K562 (cell line): ENCODE measurements around the gene ZKSCAN3. TPM values are rescaled to one million over a fixed set of nuclear protein-coding genes. Genes with fewer than 3 reads are reported as not detected.
A peak's percentile ranks its signal among the peaks of the same experiment; 100 is the strongest.

Experiments
- ATAC-seq: fragments of 200-7000 bp; cut with Tn5 transposase; 3 replicates; pipeline ENCODE4 v1.9.1; 2020; ENCODE audit warnings: moderate library complexity
- Bru-seq: library from RNA; stranded (reverse); fragments of 400-500 nt; gene quantifications from one replicate; lab custom pipeline; 2021; lab: Mats Ljungman, UMichigan
- BruChase-seq, 2 experiments: library from RNA; stranded (reverse); fragments of 400-500 nt; gene quantifications; one replicate each; lab custom pipeline; 2021; lab: Mats Ljungman, UMichigan
- BruUV-seq: library from RNA; stranded (reverse); fragments of 400-500 nt; replicated peaks from 2 replicates; lab custom pipeline; 2021; lab: Mats Ljungman, UMichigan
- CTCF ChIA-PET: fragments of 300-600 bp; formaldehyde crosslinking; extraction: SDS; loops from one replicate; lab custom pipeline; 2021; ENCODE audit warnings: low intra/inter-chr PET ratio; lab: Yijun Ruan, JAX
- POLR2A ChIA-PET: fragments of 300-600, 350-650 bp; sonication (Branson Sonifier 250); formaldehyde crosslinking; extraction: SDS; loops from one replicate; lab custom pipeline; 2021; ENCODE audit warnings: antibody characterized with exemption, inconsistent platforms; lab: Yijun Ruan, JAX
- DNase-seq, 4 experiments: peaks; one replicate each; pipeline versions ENCODE4 v3.0.0 to v3.0.0-alpha.2; 2011 to 2018; ENCODE audit warnings: low spot score in 3 of 4, mixed read lengths in 3 of 4; ENCODE audit errors: extremely low read depth in 1 of 4
- FAIRE-seq: peaks from 2 replicates; lab custom pipeline; 2011; peaks lifted over from hg19 to GRCh38; lab: Jason Lieb, UNC
- H2AFZ ChIP-seq: 2 replicates; pipeline ENCODE4 v1.6.0; 2011; ENCODE audit warnings: low read depth, low read length, control low read depth, inconsistent platforms
- H3K27ac ChIP-seq: fragments of 200-600 bp; 3 replicates; pipeline ENCODE4 v1.8.0; 2011; ENCODE audit warnings: low read depth, mild to moderate bottlenecking, control low read depth, inconsistent platforms, low read length, moderate library complexity, mixed read lengths; ENCODE audit errors: extremely low read depth
- H3K27me3 ChIP-seq, 2 experiments: fragments of 300-600 bp in 1 of 2; 2 replicates in 1 of 2; 3 replicates in 1 of 2; pipeline versions ENCODE4 v1.6.0 to v1.8.0; 2011; ENCODE audit warnings: inconsistent platforms in 2 of 2, low read length in 2 of 2, mild to moderate bottlenecking in 1 of 2, mixed read lengths in 1 of 2, moderate library complexity in 1 of 2; ENCODE audit not compliant: control insufficient read depth in 2 of 2, insufficient read depth in 2 of 2
- H3K36me3 ChIP-seq: fragments of 300-600 bp; 3 replicates; pipeline ENCODE4 v1.8.0; 2011; ENCODE audit warnings: mild to moderate bottlenecking, low read length, inconsistent platforms; ENCODE audit not compliant: control insufficient read depth, insufficient read depth
- H3K4me1 ChIP-seq, 2 experiments: fragments of 200-600 bp in 1 of 2; replicated peaks in 1 of 2; 2 replicates in 1 of 2; 3 replicates in 1 of 2; pipeline versions ENCODE4 v1.5.1 to v1.8.0; 2011; ENCODE audit warnings: inconsistent platforms in 2 of 2, low read length in 2 of 2, mild to moderate bottlenecking in 1 of 2, mixed read lengths in 1 of 2, moderate library complexity in 1 of 2; ENCODE audit not compliant: control insufficient read depth in 2 of 2, insufficient read depth in 2 of 2
- H3K4me2 ChIP-seq: 2 replicates; pipeline ENCODE4 v1.6.1; 2011; ENCODE audit warnings: low read length, control low read depth, inconsistent platforms, mixed read lengths; ENCODE audit not compliant: insufficient read depth
- H3K4me3 ChIP-seq: fragments of 200-600 bp; sonication (generic), shearing (Covaris generic); 2 replicates; pipeline ENCODE4 v1.5.1; 2016; ENCODE audit warnings: control low read depth, inconsistent platforms
- H3K79me2 ChIP-seq: fragments of 200-600 bp; 3 replicates; pipeline ENCODE4 v1.8.0; 2011; ENCODE audit warnings: low read length, inconsistent platforms; ENCODE audit not compliant: control insufficient read depth, insufficient read depth
- H3K9ac ChIP-seq, 2 experiments: 2 replicates each; pipeline versions ENCODE4 v1.6.0 to v1.6.1; 2011; ENCODE audit warnings: low read depth in 2 of 2, low read length in 2 of 2, control low read depth in 1 of 2, inconsistent platforms in 1 of 2, mild to moderate bottlenecking in 1 of 2, mixed read lengths in 1 of 2; ENCODE audit not compliant: insufficient read depth in 1 of 2
- H3K9me1 ChIP-seq: one replicate; pipeline ENCODE4 v1.6.0; 2011; ENCODE audit warnings: inconsistent platforms, mild to moderate bottlenecking, low read length, moderate library complexity; ENCODE audit not compliant: control insufficient read depth, insufficient read depth
- H3K9me3 ChIP-seq: replicated peaks from 2 replicates; pipeline ENCODE4 v1.5.1; 2011; ENCODE audit warnings: low read depth, low read length, inconsistent platforms; ENCODE audit not compliant: control insufficient read depth, insufficient read depth
- H4K20me1 ChIP-seq: replicated peaks from 2 replicates; pipeline ENCODE4 v1.6.1; 2011; ENCODE audit warnings: low read length, inconsistent platforms, mixed read lengths; ENCODE audit not compliant: control insufficient read depth, insufficient read depth
- ADNP ChIP-seq: fragments of 200-800 bp; sonication (Bioruptor generic); IDR thresholded peaks from 2 replicates; pipeline ENCODE4 v1.6.1; 2016; ENCODE audit warnings: missing genetic modification characterization, missing compliant biosample characterization
- ERF ChIP-seq: fragments of 450-650 bp; formaldehyde crosslinking; IDR thresholded peaks from 2 replicates; pipeline ENCODE4 v1.4.0; 2020; ENCODE audit warnings: mild to moderate bottlenecking, mixed read lengths
- WGBS: fragments of 100-300 bp; shearing (Covaris generic); methylation state at CpG from one replicate; pipeline ENCODE4 v1.1.6; 2016; ENCODE audit warnings: low coverage, mixed read lengths; ENCODE audit not compliant: insufficient coverage; ENCODE audit errors: missing lambda C conversion rate; 5-methylcytosine and 5-hydroxymethylcytosine counted together
- in situ Hi-C: fragments of 300-500 bp; cut with MboI; formaldehyde crosslinking; loops from 4 replicates; pipeline ENCODE4 v1.15.0; 2018; ENCODE audit warnings: inconsistent platforms, mixed read lengths
- intact Hi-C: fragments of 100-400 bp; cut with micrococcal nuclease; formaldehyde crosslinking; loops from 2 replicates; pipeline ENCODE4 v1.14.2; 2022
- long read RNA-seq, 3 experiments: library from polyadenylated mRNA in 2 of 3; library from RNA in 1 of 3; unstranded in 2 of 3; stranded (forward) in 1 of 3; transcript quantifications; one replicate each; pipeline ENCODE4 v2.0.0, GENCODE V29; 2019 to 2022
- polyA minus RNA-seq, 3 experiments: library from RNA; depleted of rRNA, polyadenylated mRNA; stranded (reverse); fragments of >200 nt; gene quantifications; 2 replicates each; pipeline ENCODE4 v1.2.3, GENCODE V29; 2011
- polyA plus RNA-seq, 8 experiments: library from polyadenylated mRNA; depleted of rRNA in 4 of 8; stranded (reverse) in 5 of 8; unstranded in 3 of 8; fragments of >200 nt; fragmentation: Nextera tagmentation in 2 of 8; fragmentation: Illumina TruSeq in 1 of 8; extraction: Ambion mirVana in 2 of 8; extraction: Trizol in 1 of 8; gene quantifications; 2 replicates each; pipeline versions ENCODE4 v1.2.1 to v1.2.3, GENCODE V29; 2011 to 2014; ENCODE audit warnings: inconsistent platforms in 1 of 8, missing spikeins in 1 of 8
- total RNA-seq, 7 experiments: library from RNA; depleted of rRNA in 6 of 7; stranded (reverse); fragments of >200 nt in 6 of 7; fragmentation: Illumina TruSeq in 2 of 7; extraction: Trizol in 2 of 7; gene quantifications; 2 replicates each; pipeline versions ENCODE4 v1.2.1 to v1.2.3, GENCODE V29; 2011 to 2021; ENCODE audit warnings: low replicate concordance in 1 of 7
- TF ChIP-seq, protein P1 (sequence below), 2 experiments: fragments of 450-650 bp; IDR thresholded peaks; 2 replicates each; pipeline ENCODE4 v1.6.1; 2016; ENCODE audit warnings: mild to moderate bottlenecking in 2 of 2, borderline replicate concordance in 1 of 2, low read depth in 1 of 2, moderate library complexity in 1 of 2

ZKSCAN3 gene
- total RNA-seq (2011; cell fraction: chromatin; rRNA removed; ENCODE audit: low replicate concordance): 18.5 and 26.6 TPM in 2 replicates
- total RNA-seq (2011; cell fraction: nucleolus; rRNA removed): 8.7 and 9.0 TPM in 2 replicates
- 14.7 and 21.2 TPM in 2 replicates for total RNA-seq (2011; cell fraction: nucleoplasm; rRNA removed)
- 5.5 and 9.1 TPM in 2 replicates for total RNA-seq (2014; rRNA removed)
- 12.4 and 12.8 TPM in 2 replicates for total RNA-seq (2014; rRNA removed; fragmentation: Illumina TruSeq; extraction: Trizol)
- total RNA-seq (2015; rRNA removed; fragmentation: Illumina TruSeq; extraction: Trizol): 12.2 and 12.4 TPM in 2 replicates
- total RNA-seq (2021): 10.2 and 11.1 TPM in 2 replicates
- polyA plus RNA-seq (2011; rRNA removed): 11.4 and 12.2 TPM in 2 replicates
- polyA plus RNA-seq (2011; cell fraction: cytosol; rRNA removed): 4.1 and 7.4 TPM in 2 replicates
- 13.7 and 16.5 TPM in 2 replicates for polyA plus RNA-seq (2011; cell fraction: nucleus; rRNA removed)
- 6.5 and 6.8 TPM in 2 replicates for polyA plus RNA-seq (2012)
- 9.0 and 10.4 TPM in 2 replicates for polyA plus RNA-seq (2014; fragmentation: Illumina TruSeq; extraction: Trizol)
- polyA plus RNA-seq (2014; fragmentation: Nextera tagmentation; extraction: Ambion mirVana): 1 to 10 TPM; 3.0 to 4.3 TPM
- polyA plus RNA-seq (2014; rRNA removed): 6.9 and 8.0 TPM in 2 replicates
- polyA minus RNA-seq (2011; rRNA and poly(A)+ RNA removed): 7.9 and 12.8 TPM in 2 replicates
- 4.5 and 6.7 TPM in 2 replicates for polyA minus RNA-seq (2011; cell fraction: cytosol; rRNA and poly(A)+ RNA removed)
- polyA minus RNA-seq (2011; cell fraction: nucleus; rRNA and poly(A)+ RNA removed): 3.8 and 7.0 TPM in 2 replicates
- percentile 87 among the genes with signal in this experiment for Bru-seq, nascent RNA
- BruChase-seq, experiment 1, labeled RNA remaining after a 2-hour chase: percentile 78 among the genes with signal in this experiment
- BruChase-seq, experiment 2, labeled RNA remaining after a 6-hour chase: percentile 75 among the genes with signal in this experiment
- long read RNA-seq, experiment 1, full-length matches to known transcripts: 6 of 36 reads
- long read RNA-seq, experiment 1, partial matches to known transcripts: 9 of 36 reads
- long read RNA-seq, experiment 1, other reads (novel, unspliced or antisense): 21 of 36 reads
- long read RNA-seq, experiment 2, full-length matches to known transcripts: 2 of 10 reads
- long read RNA-seq, experiment 2, partial matches to known transcripts: 4 of 10 reads
- long read RNA-seq, experiment 2, other reads (novel, unspliced or antisense): 4 of 10 reads
- long read RNA-seq, experiment 3, full-length matches to known transcripts: 2 of 8 reads
- long read RNA-seq, experiment 3, partial matches to known transcripts: 1 of 8 reads
- long read RNA-seq, experiment 3, other reads (novel, unspliced or antisense): 5 of 8 reads

DNA sequence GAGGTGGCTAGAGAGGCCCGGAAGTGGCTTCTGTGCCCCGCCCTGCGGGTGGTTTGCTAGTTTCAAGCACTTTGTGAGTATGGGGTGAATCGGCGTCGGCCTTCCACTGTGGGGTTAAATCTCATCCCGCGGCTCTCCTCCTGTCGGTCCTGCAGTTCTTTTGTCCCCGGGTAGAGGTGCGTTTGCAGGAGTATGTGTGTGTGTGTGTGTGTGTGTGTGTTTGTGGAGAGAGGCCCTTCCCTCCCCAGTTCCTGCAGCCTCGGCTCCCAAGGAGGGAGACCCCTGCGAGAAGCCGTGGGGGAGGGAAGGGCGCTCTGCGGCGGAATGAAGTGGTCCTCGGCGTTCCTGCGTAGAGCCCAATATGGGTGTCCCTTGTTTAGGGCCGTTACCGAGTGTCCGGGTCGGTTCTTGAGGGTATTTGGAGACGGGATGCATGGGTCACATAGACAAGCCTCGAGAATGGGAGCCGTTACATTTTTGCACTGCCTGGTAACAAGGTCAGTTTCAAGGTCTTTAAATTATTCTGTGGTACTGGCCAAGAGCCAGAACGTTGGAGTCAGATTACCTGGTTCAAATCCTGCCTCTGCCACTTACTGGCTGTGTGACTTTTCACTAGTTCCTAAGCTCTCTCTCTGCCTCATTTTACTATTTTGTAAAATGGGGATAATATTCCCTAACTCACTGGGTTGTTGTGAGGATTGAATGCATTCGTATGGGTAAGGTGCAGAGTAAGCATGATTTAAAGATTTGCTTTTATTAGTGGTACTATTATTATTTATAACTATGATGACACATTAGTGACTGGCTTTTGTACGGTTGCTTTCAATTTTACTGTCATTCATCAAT is at the start of gene ZKSCAN3:
ZKSCAN3 (plus strand) TSS at position 56 of the 846 bp plus-strand sequence. CDS start 9,640 bp downstream, outside the sequence.
- Histone ChIP-seq H3K27ac (peak within 1 kb of the TSS; percentile 86), H3K9me3 (no peaks in the 10 kb centered on the region), H3K36me3 (peaks cover 11% of the 10 kb centered on the region; the same call in 1 of the 3 replicates), H3K9ac (peak within 1 kb of the TSS; percentile 84 to 92), H3K9me1 (no peaks in the 10 kb centered on the region), H3K27me3 (no peaks in the 10 kb centered on the region; a peak in 1 of 5 replicates), H4K20me1 (no peaks in the 10 kb centered on the region), H3K4me3 (peak within 1 kb of the TSS; percentile 68), H2AFZ (peak within 1 kb of the TSS; percentile 94), H3K4me1 (peaks cover 24 to 48% of the 10 kb centered on the region in 2 experiments), H3K4me2 (peak within 1 kb of the TSS; percentile 92), H3K79me2 (peaks cover 53% of the 10 kb centered on the region)
- in situ Hi-C loops: no loop called here
- BruUV-seq: TSS peak; percentile 82
- ChIA-PET POLR2A (interaction anchor here (0.5 to 2.1 kb wide), 15 partner anchors 13 to 464 kb away, joined by 3 to 15 read pairs (median 3); partner anchors contain the start of genes ZKSCAN8 and ZSCAN26), CTCF (no interaction called here)
- DNase-seq (peak; percentile 87 to 98 (median 90)), ATAC-seq (peak; percentile 93), FAIRE-seq (peak; percentile 89)
- under 1% methylated on average over 30 of the region's 30 CpGs for WGBS
- intact Hi-C loops: loop anchor here (5.0 to 10.0 kb wide), 2 partner anchors 83 to 515 kb away; partner anchors contain the start of gene ZSCAN26
- TF ChIP-seq ADNP: peak; percentile 99
- TF ChIP-seq, protein P1, sequence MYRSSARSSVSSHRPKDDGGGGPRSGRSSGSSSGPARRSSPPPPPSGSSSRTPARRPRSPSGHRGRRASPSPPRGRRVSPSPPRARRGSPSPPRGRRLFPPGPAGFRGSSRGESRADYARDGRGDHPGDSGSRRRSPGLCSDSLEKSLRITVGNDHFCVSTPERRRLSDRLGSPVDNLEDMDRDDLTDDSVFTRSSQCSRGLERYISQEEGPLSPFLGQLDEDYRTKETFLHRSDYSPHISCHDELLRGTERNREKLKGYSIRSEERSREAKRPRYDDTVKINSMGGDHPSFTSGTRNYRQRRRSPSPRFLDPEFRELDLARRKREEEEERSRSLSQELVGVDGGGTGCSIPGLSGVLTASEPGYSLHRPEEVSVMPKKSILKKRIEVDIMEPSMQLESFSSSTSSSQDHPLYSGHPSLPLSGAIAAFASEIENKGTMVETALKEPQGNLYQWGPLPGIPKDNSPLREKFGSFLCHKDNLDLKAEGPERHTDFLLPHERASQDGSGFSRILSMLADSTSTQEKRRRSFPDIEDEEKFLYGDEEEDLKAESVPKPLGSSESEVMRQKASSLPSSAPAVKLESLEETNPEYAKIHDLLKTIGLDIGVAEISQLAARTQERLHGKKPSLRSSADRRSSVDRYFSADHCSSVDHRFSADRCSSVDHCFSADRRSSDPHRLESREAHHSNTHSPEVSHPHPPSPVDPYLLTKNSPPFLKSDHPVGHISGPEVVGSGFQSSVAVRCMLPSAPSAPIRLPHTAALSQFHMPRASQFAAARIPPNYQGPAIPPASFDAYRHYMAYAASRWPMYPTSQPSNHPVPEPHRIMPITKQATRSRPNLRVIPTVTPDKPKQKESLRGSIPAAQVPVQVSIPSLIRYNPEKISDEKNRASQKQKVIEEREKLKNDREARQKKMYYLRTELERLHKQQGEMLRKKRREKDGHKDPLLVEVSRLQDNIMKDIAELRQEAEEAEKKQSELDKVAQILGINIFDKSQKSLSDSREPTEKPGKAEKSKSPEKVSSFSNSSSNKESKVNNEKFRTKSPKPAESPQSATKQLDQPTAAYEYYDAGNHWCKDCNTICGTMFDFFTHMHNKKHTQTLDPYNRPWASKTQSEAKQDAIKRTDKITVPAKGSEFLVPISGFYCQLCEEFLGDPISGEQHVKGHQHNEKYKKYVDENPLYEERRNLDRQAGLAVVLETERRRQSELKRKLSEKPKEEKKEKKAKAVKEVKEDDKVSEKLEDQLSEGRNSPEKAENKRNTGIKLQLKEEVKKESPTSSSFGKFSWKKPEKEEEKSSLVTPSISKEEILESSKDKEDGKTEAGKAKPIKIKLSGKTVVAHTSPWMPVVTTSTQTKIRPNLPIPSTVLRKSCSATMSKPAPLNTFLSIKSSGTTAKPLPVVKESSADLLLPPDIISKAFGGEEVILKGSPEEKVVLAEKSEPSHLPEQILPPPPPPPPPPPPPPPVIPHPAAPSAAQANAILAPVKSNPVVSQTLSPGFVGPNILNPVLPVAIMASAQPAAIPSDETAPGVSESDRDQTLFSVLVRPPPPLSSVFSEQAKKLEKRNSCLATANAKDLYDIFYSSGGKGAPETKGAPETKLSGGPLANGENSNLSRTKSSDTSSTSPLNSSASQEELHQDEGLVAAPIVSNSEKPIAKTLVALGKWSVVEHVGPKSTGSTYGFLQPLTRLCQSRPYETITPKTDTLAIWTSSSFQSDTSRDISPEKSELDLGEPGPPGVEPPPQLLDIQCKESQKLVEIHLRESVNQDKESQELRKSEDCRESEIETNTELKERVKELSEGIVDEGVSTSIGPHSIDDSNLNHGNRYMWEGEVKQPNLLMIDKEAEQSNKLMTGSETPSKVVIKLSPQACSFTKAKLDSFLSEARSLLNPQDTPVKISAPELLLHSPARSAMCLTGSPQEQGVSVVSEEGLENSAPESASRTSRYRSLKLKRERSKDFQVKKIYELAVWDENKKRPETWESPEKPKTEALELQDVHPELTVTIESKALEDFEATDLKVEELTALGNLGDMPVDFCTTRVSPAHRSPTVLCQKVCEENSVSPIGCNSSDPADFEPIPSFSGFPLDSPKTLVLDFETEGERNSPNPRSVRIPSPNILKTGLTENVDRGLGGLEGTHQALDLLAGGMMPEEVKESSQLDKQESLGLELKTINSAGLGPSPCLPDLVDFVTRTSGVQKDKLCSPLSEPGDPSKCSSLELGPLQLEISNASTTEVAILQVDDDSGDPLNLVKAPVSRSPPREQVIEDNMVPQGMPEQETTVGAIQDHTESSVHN (IDR thresholded peaks at IDR 0.05; ENCODE audit: borderline replicate concordance in 1 of 2, low read depth in 1 of 2): peak in 1 of 2 experiments; percentile 82; a peak in 2 of 4 replicates
- TF ChIP-seq ERF (CRISPR knock-in tag): no peak
